DMS53 treated with DMSO at 0.1 percent for 48 hours (cell line): Measurements from ENCODE around the gene CSHL1.
"Not testable (repeated sequence)": the region's sequence is repeated elsewhere in the genome, so short reads cannot be mapped to it uniquely, and the experiment has no call there.

Source experiments
- DNase-seq: peaks from one replicate; lab custom pipeline; 2025; ENCODE audit not compliant: unreplicated experiment; lab: John Stamatoyannopoulos, UW

Gene CSHL1

DNA sequence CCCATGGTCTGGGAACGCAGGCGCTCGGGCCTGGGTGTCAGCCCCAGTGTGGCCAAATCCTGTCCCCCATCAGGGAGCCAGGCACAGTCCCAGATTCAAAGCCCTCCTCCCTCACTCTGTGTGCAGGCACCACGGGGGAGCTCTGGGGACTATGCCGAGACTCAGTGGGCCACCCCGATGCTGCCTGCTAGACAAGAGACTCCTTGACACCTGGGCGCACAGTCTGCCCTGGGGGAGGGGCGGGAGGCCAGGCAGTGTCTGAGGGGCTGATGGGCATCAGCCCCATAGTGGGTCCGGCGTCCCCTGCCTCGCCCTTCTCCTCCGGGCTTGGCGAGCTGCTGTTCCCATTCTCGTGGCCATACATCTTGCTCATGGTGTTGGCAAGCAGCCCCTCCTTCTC lies 29.5 kb upstream of the CSHL1 start:
- DNase-seq: no peak

DNA sequence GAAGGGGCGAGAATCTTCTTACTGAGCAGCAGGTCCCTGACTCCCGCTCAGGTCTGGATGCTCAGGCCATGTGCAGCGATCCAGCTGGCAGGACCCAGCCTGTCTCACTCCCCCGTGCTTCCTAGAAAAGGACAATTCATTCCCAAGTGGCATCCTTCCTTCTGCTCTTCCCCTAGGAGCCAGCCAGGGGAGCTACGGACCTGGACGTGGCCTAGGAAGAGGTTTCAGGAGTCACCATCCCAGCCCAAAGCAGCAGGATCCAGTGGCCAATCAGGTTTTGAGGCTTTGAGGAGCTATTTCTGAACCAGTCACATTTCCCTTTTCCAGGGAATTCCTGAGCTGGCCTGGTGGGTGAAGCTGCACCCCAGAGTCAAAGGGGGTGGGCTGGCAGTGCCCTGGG lies 28.8 kb upstream of the CSHL1 start:
- DNase-seq: no peak

DNA sequence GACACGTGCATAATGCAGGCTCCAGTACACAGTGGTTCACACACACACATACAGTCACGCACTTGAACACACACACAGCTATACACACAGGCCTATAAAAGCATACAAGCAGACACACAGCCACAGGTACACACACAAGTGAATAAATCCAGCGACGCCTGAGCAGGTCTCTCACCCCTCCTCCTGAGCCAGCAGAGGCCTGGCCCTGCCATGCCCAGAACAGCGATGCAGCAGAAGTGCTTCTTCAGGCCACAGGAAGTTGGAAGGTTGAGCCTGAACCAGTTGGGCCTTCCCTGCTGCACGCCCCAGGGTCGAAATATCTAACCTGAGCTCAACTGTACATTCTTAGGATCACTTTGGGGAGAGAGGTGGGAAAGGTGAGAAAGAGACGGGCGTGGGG lies 28.3 kb upstream of the CSHL1 start:
- no peak for DNase-seq

DNA sequence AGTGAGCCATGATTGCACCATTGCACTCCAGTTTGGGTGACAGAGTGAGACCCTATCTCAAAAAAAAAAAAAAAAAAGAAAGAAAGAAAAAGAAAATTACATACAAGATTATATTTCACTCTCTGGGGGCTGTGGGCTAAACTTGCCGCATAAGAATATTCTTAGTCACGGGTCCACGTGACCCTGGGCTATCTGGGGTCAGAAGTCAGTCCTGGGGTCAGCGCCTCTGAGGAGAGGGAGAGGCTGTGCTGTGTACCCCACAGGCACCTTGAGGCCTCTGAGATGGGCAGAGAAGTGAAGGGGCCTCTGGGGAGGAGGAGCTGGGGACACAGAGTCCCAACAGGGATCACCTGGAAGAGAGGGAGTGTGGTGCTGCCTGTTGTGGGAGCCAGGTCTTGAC lies 26.9 kb upstream of the CSHL1 start:
- no peak for DNase-seq

DNA sequence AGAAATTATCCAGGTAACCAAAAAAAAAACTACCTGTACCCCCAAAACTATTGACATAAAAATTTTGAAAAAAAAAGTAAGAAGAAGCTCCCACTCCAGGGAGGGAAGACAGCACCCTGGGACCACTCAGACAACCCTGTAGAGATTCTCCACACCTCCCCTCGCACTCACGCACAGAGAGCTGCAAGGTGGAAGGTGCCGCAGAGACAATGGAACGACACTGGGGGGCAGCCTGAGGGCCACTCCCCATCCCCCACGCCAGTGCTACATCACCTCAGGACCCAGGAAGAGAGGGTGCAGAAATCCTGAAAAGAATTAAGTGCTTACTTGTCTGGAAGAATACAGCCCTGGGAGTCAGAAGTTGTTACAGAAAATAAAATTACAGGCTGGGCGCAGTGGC lies 26.3 kb upstream of the CSHL1 start:
- DNase-seq: no peak

DNA sequence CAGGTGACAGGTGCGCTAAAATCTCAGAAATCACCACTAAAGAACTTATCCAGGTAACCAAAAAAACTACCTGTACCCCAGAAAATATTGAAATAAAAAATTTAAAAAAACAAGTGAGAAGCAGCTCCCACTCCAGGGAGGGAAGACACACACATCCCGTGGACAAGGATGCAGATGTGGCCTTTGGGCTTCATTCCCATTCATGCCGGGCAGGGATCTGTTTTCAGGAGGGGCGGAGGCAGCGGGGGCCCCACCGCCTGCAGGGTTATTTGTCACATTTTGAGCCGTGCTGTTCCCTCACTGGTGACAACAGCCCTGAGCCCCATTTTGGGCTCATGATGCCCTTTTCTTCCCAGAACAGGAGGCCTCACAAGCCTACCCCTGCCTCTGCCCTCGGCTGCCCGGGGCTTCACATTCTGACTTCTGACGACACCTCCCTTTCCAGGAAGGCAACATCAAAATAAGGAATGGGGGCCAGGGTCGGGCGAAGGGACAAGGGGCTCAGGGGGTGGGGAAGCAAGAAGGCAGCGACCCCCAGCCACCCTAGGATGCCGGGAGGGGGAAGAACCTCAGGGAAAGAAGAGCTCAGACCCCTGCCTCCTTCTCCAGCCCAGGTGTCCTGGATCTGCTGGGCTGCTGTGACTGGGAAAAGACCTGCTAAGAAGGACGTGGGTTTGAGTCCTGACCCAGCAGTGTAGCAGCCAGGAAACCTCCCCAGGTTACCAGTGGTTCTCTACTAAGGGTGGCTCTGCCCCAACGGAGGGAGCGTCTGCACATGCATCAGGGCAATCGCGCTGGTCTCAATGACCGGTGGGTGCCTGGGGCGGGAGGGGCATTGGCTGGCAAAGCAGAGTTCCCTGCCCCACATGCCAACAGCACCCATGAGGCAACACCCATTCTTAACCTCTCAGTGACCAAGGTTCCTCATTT lies 23.4 kb upstream of the CSHL1 start:
- DNase-seq: no peak

DNA sequence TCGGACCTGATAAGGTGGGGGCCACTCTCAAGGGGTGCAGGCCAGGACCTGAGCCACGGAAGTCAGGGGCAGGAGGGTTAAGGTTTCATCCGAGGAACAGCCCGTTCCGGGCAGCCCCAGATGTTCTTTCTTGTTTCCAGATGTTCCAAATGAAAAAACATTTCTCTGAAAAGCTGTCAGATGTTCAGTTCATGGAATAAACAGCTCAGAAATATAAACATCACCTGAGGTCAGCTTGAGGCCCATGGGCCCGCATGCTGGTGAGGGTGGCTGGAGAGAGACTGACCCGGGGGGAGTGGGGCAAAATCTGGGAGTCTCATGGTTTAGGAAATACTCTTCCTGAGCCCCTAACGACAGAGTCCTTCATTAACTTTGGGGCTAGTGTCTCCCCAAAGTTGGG lies 22.5 kb upstream of the CSHL1 start:
- DNase-seq: no peak

DNA sequence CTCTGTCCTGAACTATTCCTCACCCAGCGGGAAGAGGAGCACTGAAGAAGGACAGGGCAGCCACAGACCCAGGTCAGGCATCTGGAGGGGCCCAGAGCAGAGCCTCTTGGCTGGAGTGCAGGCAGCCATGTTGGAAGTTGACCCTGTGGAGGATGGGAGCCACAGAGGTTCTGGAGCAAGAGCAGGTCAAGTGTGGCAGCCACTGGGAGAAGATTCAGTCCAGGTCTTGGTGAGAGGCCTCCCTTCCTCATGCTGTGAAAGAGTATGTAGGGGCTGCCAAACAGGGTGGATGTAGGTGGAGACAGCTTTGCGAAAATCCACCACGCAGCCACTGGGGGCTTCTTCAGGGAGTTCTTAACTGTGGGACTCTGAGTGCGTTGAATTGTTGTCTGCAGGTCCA lies 21.7 kb upstream of the CSHL1 start:
- no peak for DNase-seq

DNA sequence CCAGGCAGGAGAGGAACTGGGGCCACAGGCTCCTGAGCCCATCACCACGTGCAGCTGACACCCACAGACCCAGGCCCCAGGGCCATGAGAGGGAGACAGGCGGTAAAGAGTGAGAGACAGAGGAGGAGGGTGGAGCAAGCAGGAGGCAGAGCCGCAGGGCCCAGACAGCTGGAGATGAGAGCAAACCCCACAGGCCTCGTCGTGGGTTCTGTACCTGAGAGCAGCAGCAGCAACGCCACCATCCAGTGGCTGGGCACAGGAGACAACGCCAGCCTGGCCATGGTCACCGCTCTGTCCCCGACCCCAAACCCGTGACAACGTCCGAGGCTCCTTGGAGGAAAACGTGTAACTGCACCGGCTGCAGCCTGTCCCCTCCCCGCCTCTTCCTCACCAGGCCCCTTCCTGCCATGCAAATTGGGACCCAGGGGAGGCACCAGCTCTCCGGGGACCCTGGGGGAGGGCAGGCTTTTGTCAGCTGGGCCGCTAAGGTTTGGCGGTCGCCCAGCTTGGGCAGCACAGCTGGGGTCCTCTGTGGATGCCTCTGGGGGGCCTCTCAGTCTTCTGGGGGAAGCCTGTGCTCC lies 21.0 kb upstream of the CSHL1 start, which contains the start of gene CD79B:
TSS of gene CD79B (minus strand) at position 351 of the 581 bp plus-strand sequence. CDS start at position 281, 70 bp downstream.
- no peak for DNase-seq

DNA sequence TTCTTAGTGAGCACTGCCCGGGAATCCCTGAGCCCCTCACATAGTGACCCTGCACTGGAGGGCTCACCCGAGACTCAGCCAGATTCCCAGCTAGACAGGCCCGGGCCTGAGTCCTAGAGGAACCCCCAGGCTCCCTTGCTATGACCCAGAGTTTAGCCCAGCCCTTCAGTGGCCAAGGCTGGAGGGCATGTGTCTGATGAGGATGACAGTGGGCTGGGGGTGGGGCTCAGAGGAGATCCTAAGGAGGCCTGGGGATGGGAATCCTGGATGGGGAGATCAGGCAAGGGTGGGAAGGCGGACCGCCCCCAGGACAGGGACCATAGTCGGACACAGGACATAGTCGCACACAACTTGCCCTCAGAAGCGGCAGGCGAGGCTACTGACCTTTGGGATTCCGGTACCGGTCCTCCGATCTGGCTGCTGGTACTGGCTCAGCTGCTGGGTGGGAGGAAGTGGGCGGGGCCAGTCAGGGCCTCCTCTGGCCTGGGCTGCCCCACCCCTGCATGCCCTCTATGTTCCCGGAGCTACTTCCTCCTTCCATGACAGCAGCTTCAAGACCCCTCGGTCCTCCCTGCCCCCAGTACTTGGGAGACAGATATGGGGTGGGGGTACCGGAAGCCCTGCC lies 20.0 kb upstream of the CSHL1 start:
- no peak for DNase-seq

DNA sequence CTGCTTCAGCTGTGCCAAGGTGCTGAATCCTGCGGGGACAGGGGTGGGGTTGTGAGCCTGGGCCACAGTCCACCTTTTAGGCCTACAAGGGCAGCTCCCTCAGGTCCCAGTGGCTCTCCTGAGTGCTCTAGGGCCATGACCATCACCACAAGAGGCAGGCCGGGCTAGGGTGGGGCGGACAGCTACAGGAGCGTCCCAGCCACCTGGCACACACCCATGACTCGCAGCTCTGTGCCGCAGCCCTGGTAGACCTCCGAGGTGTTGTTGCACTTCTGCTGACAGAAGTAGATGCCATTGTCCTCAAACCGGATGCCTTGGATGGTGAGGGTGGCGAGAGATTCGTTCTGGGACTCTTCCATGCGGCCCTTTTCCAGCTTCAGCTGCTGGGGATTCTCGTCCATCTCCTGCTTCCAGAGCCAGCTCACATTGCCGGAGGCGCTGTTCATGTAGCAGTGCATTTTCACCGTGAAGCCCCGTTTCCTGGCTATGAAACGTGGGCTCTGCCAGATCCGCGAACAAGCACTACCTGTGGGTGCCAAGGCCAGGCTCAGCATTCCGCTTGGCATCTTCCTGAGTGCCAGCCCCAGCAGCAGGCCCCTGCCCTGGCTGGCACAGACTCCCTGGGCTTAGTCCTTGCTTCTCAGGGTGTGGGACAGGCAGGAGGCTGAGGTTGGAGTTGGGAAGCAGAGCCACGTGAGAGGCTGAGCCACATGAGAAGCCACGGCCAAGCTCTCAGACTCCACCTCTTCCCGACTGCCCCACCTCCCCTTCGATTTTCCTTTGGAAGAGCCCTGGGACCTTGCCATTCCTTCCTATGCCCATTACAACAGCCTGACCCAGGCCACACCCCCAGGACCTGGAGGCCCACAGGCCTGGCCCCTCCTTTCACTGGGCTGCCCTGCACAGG lies 19.1 kb upstream of the CSHL1 start:
- no peak for DNase-seq

DNA sequence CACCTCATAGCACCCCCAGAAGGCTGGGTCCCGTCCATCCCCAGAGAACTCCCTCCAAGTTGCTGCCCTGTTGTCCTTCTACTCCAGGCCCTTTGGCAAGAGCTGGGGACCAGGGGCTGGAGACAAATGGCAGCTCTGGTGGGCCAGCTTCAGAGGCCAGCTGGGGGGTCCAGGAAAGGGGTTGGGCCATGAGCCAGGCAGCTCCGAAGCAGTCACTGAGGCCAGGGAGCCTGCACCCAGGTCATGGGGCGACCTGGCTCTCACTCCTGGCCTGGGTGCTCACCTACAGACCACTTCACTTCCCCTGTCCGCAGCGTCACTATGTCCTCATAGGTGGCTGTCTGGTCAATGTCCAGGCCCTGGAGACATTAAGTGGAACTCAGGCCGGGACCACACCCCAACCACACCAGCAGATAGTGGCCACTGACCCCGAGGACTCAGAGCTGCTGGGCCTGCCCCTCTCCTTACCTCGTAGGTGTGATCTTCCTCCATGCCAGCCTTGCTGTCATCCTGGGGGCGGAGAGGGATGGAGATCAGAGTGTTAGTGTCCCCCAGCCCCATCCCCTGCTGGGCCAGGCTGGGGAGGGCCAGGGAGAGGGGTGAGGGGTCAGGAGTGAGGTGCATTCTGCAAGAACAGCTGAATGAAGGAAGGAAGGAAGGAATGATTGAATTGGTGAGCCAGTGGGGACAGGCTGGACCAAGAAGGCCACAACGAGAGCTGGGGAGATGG lies 18.1 kb upstream of the CSHL1 start:
- no peak for DNase-seq

DNA sequence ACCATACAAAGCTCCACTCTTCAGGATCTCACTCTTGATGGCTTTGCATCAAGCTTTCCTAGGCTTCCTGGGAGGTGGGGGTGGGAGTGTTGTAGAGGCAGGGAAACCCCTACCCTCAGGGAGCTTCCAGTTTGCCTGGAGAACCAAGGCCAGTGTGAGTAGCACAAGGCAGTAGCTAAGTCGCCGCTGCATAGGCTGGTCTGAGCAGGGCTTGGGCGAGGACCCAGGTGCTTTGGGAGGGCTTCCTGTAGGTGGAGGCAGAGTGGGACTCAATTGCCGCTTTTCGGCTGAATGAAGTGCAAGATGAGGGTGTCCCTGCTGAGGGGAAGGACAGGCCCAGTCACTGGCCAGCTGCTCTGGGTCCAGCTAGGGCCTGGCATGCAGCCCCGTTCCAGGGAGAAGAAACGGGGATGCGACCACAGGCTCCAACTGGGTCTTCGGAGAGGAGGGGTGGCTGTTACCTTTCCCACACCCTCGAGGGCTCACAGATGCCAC lies 17.2 kb upstream of the CSHL1 start:
- no peak for DNase-seq

DNA sequence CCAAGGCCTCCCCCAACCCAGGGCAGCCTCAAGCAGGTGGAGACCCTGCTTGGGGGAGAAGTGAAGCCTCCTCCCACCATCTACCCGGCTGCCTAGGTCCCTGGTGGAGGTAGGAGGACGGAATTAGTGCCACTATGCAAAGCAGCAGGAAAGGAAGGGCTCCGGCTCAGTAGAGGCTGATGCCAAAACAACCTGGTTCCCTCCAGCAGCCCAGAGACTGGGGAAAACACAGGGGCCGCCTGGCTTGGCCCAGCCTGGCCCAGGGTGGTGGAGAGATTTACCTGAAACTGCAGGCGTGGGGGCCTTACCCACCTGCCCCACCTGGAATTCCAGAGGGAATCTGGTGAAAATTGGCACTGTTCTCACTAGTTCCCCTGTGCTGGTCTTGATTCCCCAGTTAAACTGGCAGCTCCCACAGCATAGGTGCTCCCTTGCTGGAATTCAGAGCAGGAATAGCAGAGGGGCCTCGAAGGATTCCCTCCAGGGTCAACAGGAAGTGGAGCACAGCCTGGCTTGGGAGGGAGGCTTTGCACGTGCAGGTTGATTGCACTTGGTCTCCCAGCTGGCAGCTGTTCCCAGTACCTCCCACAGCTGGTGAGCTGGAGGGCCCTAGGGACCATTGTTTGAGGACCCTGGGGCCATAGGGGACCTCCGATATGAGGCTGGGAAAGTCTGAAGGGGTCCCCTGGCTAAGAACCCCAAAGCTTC lies 16.6 kb upstream of the CSHL1 start:
- no peak for DNase-seq

DNA sequence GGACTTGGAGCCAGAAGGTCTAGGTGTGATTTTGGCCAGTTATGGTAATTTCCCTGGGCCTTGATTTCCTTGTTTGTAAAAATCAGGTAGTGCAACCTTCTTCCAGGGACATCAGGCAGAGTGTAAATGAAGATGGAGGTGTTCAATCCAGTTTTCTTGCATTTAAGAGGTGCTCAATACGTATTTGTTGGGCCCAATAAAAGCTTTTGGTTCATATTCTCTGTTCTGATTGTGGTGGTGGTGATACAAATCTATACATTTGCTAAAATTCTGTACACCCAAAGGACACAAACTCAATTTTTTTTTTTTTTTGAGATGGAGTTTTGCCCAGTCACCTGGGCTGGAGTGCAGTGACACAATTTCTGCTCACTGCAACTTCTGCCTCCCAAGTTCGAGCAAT lies 15.1 kb upstream of the CSHL1 start:
- DNase-seq: no peak

DNA sequence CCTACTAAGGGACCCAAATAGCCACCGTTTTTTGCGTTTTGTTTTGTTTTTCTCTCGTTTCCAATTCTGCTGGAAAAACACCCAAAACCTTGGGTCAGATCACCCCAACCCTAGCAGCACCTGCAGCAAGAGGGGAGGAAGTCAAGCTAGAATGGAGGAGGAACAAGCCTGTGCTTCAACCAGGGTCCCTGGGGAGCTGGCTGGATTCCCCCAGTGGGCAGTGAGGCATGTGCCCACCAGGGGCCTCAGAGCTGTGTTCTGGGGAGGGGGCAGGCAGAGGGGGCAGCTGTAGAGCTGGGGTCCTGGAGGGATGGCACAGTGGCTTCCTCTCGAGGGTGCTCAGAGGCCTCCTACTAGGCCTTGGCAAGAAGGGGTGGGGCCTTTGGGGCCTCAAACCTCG lies 14.6 kb upstream of the CSHL1 start:
- DNase-seq: no peak

DNA sequence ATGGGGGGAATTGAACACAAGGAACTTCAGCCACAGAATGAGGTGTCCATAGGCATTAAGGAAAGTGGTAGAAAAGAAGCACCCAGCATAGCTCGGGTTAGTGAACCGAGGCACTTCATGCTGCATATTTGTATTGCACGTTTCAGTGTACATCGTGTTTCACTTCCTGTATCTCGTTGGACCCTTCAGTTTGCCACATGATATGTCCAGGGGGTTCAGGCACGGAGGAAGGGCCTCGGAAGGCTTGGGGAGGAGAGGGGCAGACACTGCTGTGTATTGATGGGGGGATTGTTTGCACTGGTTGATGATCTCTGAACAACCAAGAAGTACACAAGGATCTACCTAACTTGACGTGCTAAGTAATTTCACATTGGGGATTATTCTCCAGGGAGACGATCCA lies 11.3 kb upstream of the CSHL1 start:
- DNase-seq: not testable (repeated sequence)

DNA sequence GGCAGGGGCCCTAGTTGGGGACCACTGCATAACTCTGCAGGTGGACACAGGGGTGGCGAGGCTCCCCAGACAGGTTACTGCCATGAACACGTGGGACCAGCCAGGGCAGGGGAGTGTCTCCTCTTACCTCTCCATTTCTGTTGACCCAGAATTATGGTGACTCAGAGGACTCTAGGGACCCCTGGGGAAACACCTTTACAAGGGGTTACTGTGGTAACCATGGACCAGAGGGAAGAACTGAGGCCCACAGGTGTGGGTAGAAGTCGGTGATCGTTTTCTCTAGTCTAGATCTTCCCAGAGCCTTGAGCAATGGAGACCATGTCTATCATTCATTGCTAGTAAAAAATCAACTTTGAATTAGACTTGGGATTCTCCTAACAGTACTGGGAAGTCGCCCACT lies 9.7 kb upstream of the CSHL1 start:
- DNase-seq: not testable (repeated sequence)

DNA sequence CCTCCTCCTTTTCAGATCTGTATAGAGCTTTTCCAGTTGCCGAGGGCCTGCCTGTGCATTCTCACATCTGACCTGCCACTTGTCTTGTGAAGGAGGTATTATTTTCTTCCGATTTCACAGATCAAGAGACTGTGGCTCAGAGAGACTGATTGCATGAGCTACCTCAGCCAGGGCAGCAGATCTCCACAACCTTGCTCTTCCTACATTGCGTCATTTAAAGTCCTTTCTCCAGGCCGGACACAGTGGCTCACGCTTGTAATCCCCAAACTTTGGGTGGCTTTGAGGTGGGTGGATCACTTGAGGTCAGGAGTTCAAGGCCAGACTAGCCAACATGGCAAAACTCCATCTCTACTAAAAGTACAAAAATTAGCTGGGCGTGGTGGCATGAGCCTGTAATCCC lies 9.0 kb upstream of the CSHL1 start:
- DNase-seq: not testable (repeated sequence)

DNA sequence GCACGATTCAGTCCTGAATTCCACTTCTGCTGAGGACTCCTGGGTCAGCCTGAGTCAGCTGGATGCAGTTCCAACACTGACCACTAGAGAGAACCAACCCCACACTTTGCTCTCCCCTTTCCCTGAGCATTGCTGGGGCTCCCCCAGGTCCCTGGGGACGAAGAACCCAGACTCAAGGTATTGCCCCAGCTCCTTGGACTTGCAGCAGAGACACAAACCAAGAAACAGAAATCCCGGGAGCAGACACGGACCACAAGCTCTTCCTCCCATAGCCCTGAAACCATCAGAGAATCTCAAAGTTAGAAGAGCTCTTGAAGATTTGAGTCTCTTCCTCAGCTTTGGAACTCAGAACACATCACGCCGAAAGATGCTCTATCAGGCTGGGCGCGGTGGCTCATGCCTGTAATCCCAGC lies 8.3 kb upstream of the CSHL1 start:
- no peak for DNase-seq
